ENCODE results near the gene DNTTIP2. TPM values are rescaled to one million over a fixed set of nuclear protein-coding genes. Genes with fewer than 3 reads are reported as not detected.
"Not testable (repeated sequence)": the region's sequence is repeated elsewhere in the genome, so short reads cannot be mapped to it uniquely, and the experiment has no call there.

DNTTIP2 gene
- total RNA-seq, result 32.0 TPM
- long read RNA-seq, full-length matches to known transcripts, result 67 of 70 reads
- long read RNA-seq, partial matches to known transcripts, result 2 of 70 reads
- long read RNA-seq, other reads (novel, unspliced or antisense), result 1 of 70 reads

GRCh38 chr1:93878889-93879586, at the start of gene DNTTIP2:
Gene DNTTIP2, minus strand, starts transcription at chr1:93879206. Its CDS starts 58 bp downstream, at chr1:93879148.
- ATAC-seq (ENCODE audit: poor library complexity) (peak; percentile 99), DNase-seq (peak; percentile 93)
- intact Hi-C loops (cut with DNase I), result no loop called here

- ATAC-seq (ENCODE audit: poor library complexity) (no peak), DNase-seq (no peak)
- intact Hi-C loops (cut with DNase I), result no loop called here
Measured at GRCh38 chr1:93925206-93925605, 46.2 kb upstream of the DNTTIP2 start.

GRCh38 chr1:93919780-93920179, 40.8 kb upstream of the DNTTIP2 start:
- intact Hi-C loops (cut with DNase I), result no loop called here
- ATAC-seq (ENCODE audit: poor library complexity) (no peak), DNase-seq (no peak)

- ATAC-seq (ENCODE audit: poor library complexity) (no peak), DNase-seq (no peak)
- intact Hi-C loops (cut with DNase I), result no loop called here
Measured at GRCh38 chr1:93917302-93917701, 38.3 kb upstream of the DNTTIP2 start.

- intact Hi-C loops (cut with DNase I); DNase-seq; ATAC-seq (ENCODE audit: poor library complexity): not testable (repeated sequence)
Measured at GRCh38 chr1:93910880-93911279, 31.9 kb upstream of the DNTTIP2 start.

GRCh38 chr1:93910305-93910704, 31.3 kb upstream of the DNTTIP2 start:
- DNase-seq, result no peak
- intact Hi-C loops (cut with DNase I), result no loop called here

GRCh38 chr1:93909146-93910050, 30.4 kb upstream of the DNTTIP2 start, which contains the start of gene GCLM:
Gene GCLM, minus strand, starts transcription at chr1:93909430. Its CDS starts 267 bp downstream, at chr1:93909163.
- ATAC-seq (ENCODE audit: poor library complexity), result peak; percentile 99
- intact Hi-C loops (cut with DNase I), result no loop called here
- peak; percentile 97 for DNase-seq

More at GRCh38 chr1:93910305-93910704, 31.3 kb upstream of the DNTTIP2 start:
- no peak for ATAC-seq (ENCODE audit: poor library complexity)

- intact Hi-C loops (cut with DNase I), result no loop called here
- DNase-seq, result peak; percentile 67
- peak; percentile 33 for ATAC-seq (ENCODE audit: poor library complexity)
Measured at GRCh38 chr1:93908394-93909145, 29.6 kb upstream of the DNTTIP2 start.

- intact Hi-C loops (cut with DNase I), result no loop called here
- no peak for ATAC-seq (ENCODE audit: poor library complexity)
- DNase-seq, result peak; percentile 43
Measured at GRCh38 chr1:93907718-93908117, 28.7 kb upstream of the DNTTIP2 start.

- intact Hi-C loops (cut with DNase I), result no loop called here
- DNase-seq, result no peak
- ATAC-seq (ENCODE audit: poor library complexity), result no peak
Measured at GRCh38 chr1:93906480-93906879, 27.5 kb upstream of the DNTTIP2 start.

- intact Hi-C loops (cut with DNase I), result no loop called here
- no peak for ATAC-seq (ENCODE audit: poor library complexity)
- DNase-seq, result no peak
Measured at GRCh38 chr1:93905734-93906133, 26.7 kb upstream of the DNTTIP2 start.

GRCh38 chr1:93905051-93905450, 26.0 kb upstream of the DNTTIP2 start:
- no peak for ATAC-seq (ENCODE audit: poor library complexity)
- intact Hi-C loops (cut with DNase I), result no loop called here
- no peak for DNase-seq

GRCh38 chr1:93904228-93904627, 25.2 kb upstream of the DNTTIP2 start:
- intact Hi-C loops (cut with DNase I), result no loop called here
- DNase-seq, result no peak
- no peak for ATAC-seq (ENCODE audit: poor library complexity)

- ATAC-seq (ENCODE audit: poor library complexity) (no peak), DNase-seq (no peak)
- intact Hi-C loops (cut with DNase I), result no loop called here
Measured at GRCh38 chr1:93900723-93901504, 21.9 kb upstream of the DNTTIP2 start.

GRCh38 chr1:93899543-93900207, 20.7 kb upstream of the DNTTIP2 start:
- no peak for ATAC-seq (ENCODE audit: poor library complexity)
- DNase-seq, result no peak
- intact Hi-C loops (cut with DNase I), result no loop called here

- intact Hi-C loops (cut with DNase I), result no loop called here
- no peak for DNase-seq
- no peak for ATAC-seq (ENCODE audit: poor library complexity)
Measured at GRCh38 chr1:93888900-93889299, 9.9 kb upstream of the DNTTIP2 start.

- DNase-seq (no peak), ATAC-seq (ENCODE audit: poor library complexity) (no peak)
- intact Hi-C loops (cut with DNase I), result no loop called here
Measured at GRCh38 chr1:93882269-93882668, 3.3 kb upstream of the DNTTIP2 start.

- intact Hi-C loops (cut with DNase I), result no loop called here
- DNase-seq (no peak), ATAC-seq (ENCODE audit: poor library complexity) (no peak)
Measured at GRCh38 chr1:93880731-93881130, 1.7 kb upstream of the DNTTIP2 start.

Data from Right ventricle myocardium superior (tissue), 1 donor.